ENCODE results near the gene MRPL45. TPM values are rescaled to one million over a fixed set of nuclear protein-coding genes. Genes with fewer than 3 reads are reported as not detected.

Gene MRPL45
- total and polyA plus RNA-seq, 2 of the 13 experiments (the other 11 are each of a cell fraction or from before 2014, with no cell fraction given), result 89.5 to 157 TPM

GRCh38 chr17:38327936-38328335, 31.0 kb downstream of the MRPL45 start:
- no TSS peak for BruUV-seq (replicated peaks)
- DNase-seq (ENCODE audit: low spot score) (no peak), FAIRE-seq (no peak), ATAC-seq (no peak)
- Histone ChIP-seq H3K4me1 (ENCODE audit: insufficient read depth, low read length) (peaks cover 17% of the 10 kb centered on the region), H3K27ac (ENCODE audit: extremely low read length, insufficient read depth, low read length) (no peak overlapping the region), H3K79me2 (ENCODE audit: insufficient read depth, low read length) (no peaks in the 10 kb centered on the region), H3K9me3 (ENCODE audit: low read length) (no peaks in the 10 kb centered on the region), H3K9ac (ENCODE audit: insufficient read depth, low read depth, low read length) (no peak overlapping the region), H3K36me3 (replicated peaks in 1 of 2; ENCODE audit: control insufficient read depth in 1 of 2, insufficient read depth in 2 of 2, low read length in 2 of 2) (peaks cover 8 to 10% of the 10 kb centered on the region in 2 experiments), H3K4me2 (ENCODE audit: low read depth, low read length) (no peak overlapping the region), H2AFZ (ENCODE audit: low read length) (no peak overlapping the region), H3K4me3 (replicated peaks in 1 of 3; ENCODE audit: insufficient read depth in 1 of 3, low read depth in 2 of 3, low read length in 3 of 3) (no peak overlapping the region), H4K20me1 (ENCODE audit: insufficient read depth, low read length) (no peaks in the 10 kb centered on the region), H3K27me3 (ENCODE audit: control insufficient read depth in 1 of 2, insufficient read depth in 2 of 2, low read length in 2 of 2) (peaks cover 21 to 46% of the 10 kb centered on the region in 2 experiments)
- ChIA-PET CTCF (ENCODE audit: low intra/inter-chr PET ratio, low total read pairs) (no interaction called here), POLR2A (interaction anchor here (1.7 to 2.2 kb wide), 2 partner anchors 11 to 23 kb away, joined by 3 to 4 read pairs; partner anchors contain the start of gene SOCS7)
- intact Hi-C loops (cut with micrococcal nuclease; ENCODE audit: unreplicated experiment) (no loop called here), in situ Hi-C loops (cut with HindIII; ENCODE audit: extremely low pct_ligation_motif_present, low pct_unique_long_range_greater_than_20kb) (no loop called here)
- 68% methylated on average over 1 of the region's 1 CpG for WGBS (ENCODE audit: low lambda C conversion rate)
- TF ChIP-seq ZZZ3 (CRISPR knock-in tag; IDR thresholded peaks at IDR 0.05; ENCODE audit: borderline replicate concordance) (no peak), SMAD9 (CRISPR knock-in tag; IDR thresholded peaks at IDR 0.05) (no peak), ZNF782 (CRISPR knock-in tag; IDR thresholded peaks at IDR 0.05; ENCODE audit: borderline replicate concordance) (no peak), KDM2A (CRISPR knock-in tag; IDR thresholded peaks at IDR 0.05; ENCODE audit: borderline replicate concordance, low read depth) (0 out of 2 replicates have a peak, but pooled peaks have one; percentile 19)

- H2AFZ ChIP-seq (ENCODE audit: low read length), result no peak overlapping the region
- CTCF ChIA-PET (ENCODE audit: low intra/inter-chr PET ratio, low total read pairs), result no interaction called here
- intact Hi-C loops (cut with micrococcal nuclease; ENCODE audit: unreplicated experiment) (no loop called here), in situ Hi-C loops (cut with HindIII; ENCODE audit: extremely low pct_ligation_motif_present, low pct_unique_long_range_greater_than_20kb) (no loop called here)
- FAIRE-seq (no peak), DNase-seq (ENCODE audit: low spot score) (no peak), ATAC-seq (no peak)
- H3K27me3 ChIP-seq (ENCODE audit: control insufficient read depth in 1 of 2, insufficient read depth in 2 of 2, low read length in 2 of 2), result peaks cover 23 to 52% of the 10 kb centered on the region in 2 experiments
- H3K4me3 ChIP-seq (replicated peaks in 1 of 3; ENCODE audit: insufficient read depth in 1 of 3, low read depth in 2 of 3, low read length in 3 of 3), result no peak overlapping the region
- peaks cover 15% of the 10 kb centered on the region for H3K4me1 ChIP-seq (ENCODE audit: insufficient read depth, low read length)
- peaks cover 3 to 4% of the 10 kb centered on the region in 2 experiments; a peak in 3 of 5 replicates for H3K36me3 ChIP-seq (replicated peaks in 1 of 2; ENCODE audit: control insufficient read depth in 1 of 2, insufficient read depth in 2 of 2, low read length in 2 of 2)
- H3K9me3 ChIP-seq (ENCODE audit: low read length), result no peaks in the 10 kb centered on the region
- H3K9ac ChIP-seq (ENCODE audit: insufficient read depth, low read depth, low read length), result no peak overlapping the region
- H3K79me2 ChIP-seq (ENCODE audit: insufficient read depth, low read length), result no peaks in the 10 kb centered on the region
- no peak overlapping the region for H3K4me2 ChIP-seq (ENCODE audit: low read depth, low read length)
- H4K20me1 ChIP-seq (ENCODE audit: insufficient read depth, low read length), result no peaks in the 10 kb centered on the region
- no TSS peak for BruUV-seq (replicated peaks)
- WGBS (ENCODE audit: low lambda C conversion rate), result 62% methylated on average over 7 of the region's 7 CpGs
- no peak overlapping the region for H3K27ac ChIP-seq (ENCODE audit: extremely low read length, insufficient read depth, low read length)
- POLR2A ChIA-PET, result interaction anchor here (1.7 to 2.2 kb wide), 2 partner anchors 11 to 23 kb away, joined by 3 to 4 read pairs; partner anchors contain the start of gene SOCS7
- no peak for TF ChIP-seq POLR2G (IDR thresholded peaks at IDR 0.05; ENCODE audit: low read depth, low read length)
- TF ChIP-seq HIVEP1 (CRISPR knock-in tag; IDR thresholded peaks at IDR 0.05), result no peak
- no peak for TF ChIP-seq PATZ1 (CRISPR knock-in tag; IDR thresholded peaks at IDR 0.05)
- TF ChIP-seq MED1 (CRISPR knock-in tag; IDR thresholded peaks at IDR 0.05), result no peak
- TF ChIP-seq LCORL (IDR thresholded peaks at IDR 0.05), result no peak
- TF ChIP-seq LCORL (CRISPR knock-in tag; IDR thresholded peaks at IDR 0.05), result no peak
- TF ChIP-seq SRSF9 (IDR thresholded peaks at IDR 0.05; ENCODE audit: borderline replicate concordance, insufficient read depth, low read depth, low read length, poor library complexity, severe bottlenecking), result no peak
- TF ChIP-seq THYN1 (CRISPR knock-in tag; IDR thresholded peaks at IDR 0.05; ENCODE audit: borderline replicate concordance, low read depth), result no peak
- no peak for TF ChIP-seq ZNF296 (CRISPR knock-in tag; conservative IDR thresholded peaks at IDR 0.05)
- TF ChIP-seq ZNF652 (CRISPR knock-in tag; IDR thresholded peaks at IDR 0.05; ENCODE audit: borderline replicate concordance, low read depth), result no peak
- no peak for TF ChIP-seq IKZF4 (CRISPR knock-in tag; IDR thresholded peaks at IDR 0.05; ENCODE audit: borderline replicate concordance, low read depth, not compliant biosample characterization)
- TF ChIP-seq ZNF12 (CRISPR knock-in tag; IDR thresholded peaks at IDR 0.05), result no peak
- TF ChIP-seq ZBTB25 (CRISPR knock-in tag; IDR thresholded peaks at IDR 0.05), result no peak
Measured at GRCh38 chr17:38328620-38329019, 31.7 kb downstream of the MRPL45 start.
